ENCODE measurements around the gene SCAANT1. TPM values are rescaled to one million over a fixed set of nuclear protein-coding genes. Genes with fewer than 3 reads are reported as not detected.

SCAANT1 gene
- total and polyA plus RNA-seq, 8 donors = not detected

GRCh38 chr3:63922491-63923199 lies 10.5 kb upstream of the SCAANT1 start:
- Histone ChIP-seq H3K27me3 (no peaks in the 10 kb centered on the region), H3K36me3 (peaks cover 5 to 54% (median 46%) of the 10 kb centered on the region in 4 donors), H3K4me1 (peaks cover 10 to 61% (median 30%) of the 10 kb centered on the region in 4 donors), H3K27ac (peak overlapping the region in 1 of 5 donors; percentile 51), H3K4me3 (no peak overlapping the region), H3K9me3 (no peaks in the 10 kb centered on the region)
- TF ChIP-seq CTCF (IDR thresholded peaks at IDR 0.05) (no peak), POLR2A (IDR thresholded peaks at IDR 0.05) (no peak), POLR2AphosphoS5 (IDR thresholded peaks at IDR 0.05) (no peak), EP300 (IDR thresholded peaks at IDR 0.05) (no peak)
- intact Hi-C loops (cut with DNase I; ENCODE audit: low total_unique reads) = no loop called here
- no peak for DNase-seq
- 36 to 60% (median 54%) methylated on average over 2 of the region's 2 CpGs for WGBS, 5 donors

DNA sequence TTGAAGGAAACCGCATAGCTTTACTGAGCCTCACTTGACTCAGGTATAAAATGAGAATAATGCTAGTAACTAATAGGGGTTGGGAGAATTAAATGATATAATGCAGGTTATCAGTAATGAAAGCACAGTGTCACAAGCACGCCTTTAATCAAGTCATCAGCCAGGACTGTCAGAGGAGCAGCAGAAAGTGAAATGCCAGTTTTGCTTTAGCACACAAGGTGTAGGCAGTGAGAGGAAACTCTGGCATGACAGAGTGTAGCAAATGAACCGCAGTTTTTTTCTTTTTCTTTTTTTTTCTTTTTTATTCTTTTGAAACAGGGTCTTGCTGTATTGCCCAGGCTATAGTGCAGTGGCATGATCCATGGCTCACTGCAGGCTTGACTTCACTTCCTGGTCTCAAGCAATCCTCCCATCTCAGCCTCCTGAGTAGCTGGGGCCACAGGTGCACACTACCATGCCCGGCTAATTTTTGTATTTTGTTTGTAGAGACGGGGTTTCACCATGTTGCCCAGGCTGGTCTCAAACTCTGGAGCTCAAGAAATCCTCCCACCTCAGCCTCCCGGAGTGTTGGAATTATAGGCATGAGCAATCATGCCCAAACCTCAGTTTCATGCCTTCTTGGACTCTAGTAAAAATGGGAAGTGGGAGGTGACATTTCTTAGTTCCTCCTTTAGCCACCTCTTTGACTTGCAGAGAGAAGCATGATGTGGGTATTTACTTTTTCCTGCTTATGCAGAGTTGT lies 9.7 kb upstream of the SCAANT1 start:
- Histone ChIP-seq H3K9me3 (no peaks in the 10 kb centered on the region), H3K27me3 (no peaks in the 10 kb centered on the region), H3K27ac (peak overlapping the region in 1 of 5 donors; percentile 51), H3K36me3 (peaks cover 7 to 60% (median 53%) of the 10 kb centered on the region in 4 donors), H3K4me1 (peaks cover 10 to 54% (median 26%) of the 10 kb centered on the region in 4 donors), H3K4me3 (no peak overlapping the region)
- TF ChIP-seq CTCF (IDR thresholded peaks at IDR 0.05) (no peak), POLR2AphosphoS5 (IDR thresholded peaks at IDR 0.05) (no peak), POLR2A (IDR thresholded peaks at IDR 0.05) (no peak), EP300 (IDR thresholded peaks at IDR 0.05) (no peak)
- WGBS, 5 donors = 81 to 94% (median 88%) methylated on average over 6 of the region's 6 CpGs
- DNase-seq = peak in 1 of 2 donors; percentile 20
- intact Hi-C loops (cut with DNase I; ENCODE audit: low total_unique reads) = no loop called here

- Histone ChIP-seq H3K27ac (no peak overlapping the region), H3K9me3 (no peaks in the 10 kb centered on the region), H3K27me3 (no peaks in the 10 kb centered on the region), H3K36me3 (peaks cover 15 to 56% (median 51%) of the 10 kb centered on the region in 4 donors), H3K4me1 (peaks cover 10 to 55% (median 29%) of the 10 kb centered on the region in 4 donors), H3K4me3 (no peak overlapping the region)
- TF ChIP-seq POLR2A (IDR thresholded peaks at IDR 0.05) (no peak), EP300 (IDR thresholded peaks at IDR 0.05) (no peak), POLR2AphosphoS5 (IDR thresholded peaks at IDR 0.05) (no peak), CTCF (IDR thresholded peaks at IDR 0.05) (no peak)
- 76 to 91% (median 81%) methylated on average over 5 of the region's 5 CpGs for WGBS, 5 donors
- DNase-seq = no peak
- intact Hi-C loops (cut with DNase I; ENCODE audit: low total_unique reads) = no loop called here
These were observed 7.8 kb upstream of the SCAANT1 start for GRCh38 chr3:63920001-63920400.

DNA sequence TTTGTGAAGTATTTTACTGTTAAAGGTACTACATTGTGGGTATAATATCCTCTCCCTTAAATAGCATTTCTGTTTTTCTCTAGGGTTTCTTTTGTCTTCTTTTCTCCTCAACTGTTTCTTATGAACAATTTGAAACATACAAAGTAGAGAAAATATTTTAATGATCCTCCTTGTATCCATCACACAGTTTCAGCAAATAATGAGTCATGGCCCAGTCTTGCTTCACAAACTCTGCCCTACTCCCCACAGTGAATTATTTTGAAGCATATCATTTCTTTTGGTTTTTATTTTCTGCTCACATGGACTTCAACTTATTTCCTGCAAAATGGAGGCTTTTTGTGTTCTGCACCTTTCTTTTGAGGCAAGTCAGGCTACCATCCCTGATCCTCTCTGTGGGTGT lies 6.1 kb upstream of the SCAANT1 start:
- H3K27ac ChIP-seq = no peak overlapping the region
- H3K36me3 ChIP-seq = peaks cover 15 to 51% (median 48%) of the 10 kb centered on the region in 4 donors
- H3K4me3 ChIP-seq = no peak overlapping the region
- H3K27me3 ChIP-seq = no peaks in the 10 kb centered on the region
- no peaks in the 10 kb centered on the region for H3K9me3 ChIP-seq
- intact Hi-C loops (cut with DNase I; ENCODE audit: low total_unique reads) = loop anchor here (10.0 kb wide), 1 partner anchor 76 kb away; no protein-coding TSS in a partner anchor
- no peak for DNase-seq
- peaks cover 23 to 65% (median 41%) of the 10 kb centered on the region in 4 donors for H3K4me1 ChIP-seq
- TF ChIP-seq CTCF (IDR thresholded peaks at IDR 0.05) (no peak), EP300 (IDR thresholded peaks at IDR 0.05) (no peak), POLR2AphosphoS5 (IDR thresholded peaks at IDR 0.05) (no peak), POLR2A (IDR thresholded peaks at IDR 0.05) (no peak)

Measured in stomach (tissue), 9 donors.